Keratinocyte (primary cell): Measurements from ENCODE around the gene KCNK16. TPM values are rescaled to one million over a fixed set of nuclear protein-coding genes. Genes with fewer than 3 reads are reported as not detected.

Source experiments
- DNase-seq: peaks from one replicate; pipeline ENCODE4 v3.0.0-alpha.2; 2011; ENCODE audit warnings: low read depth, missing footprints, low spot score
- FAIRE-seq: peaks from 2 replicates; lab custom pipeline; 2011; peaks lifted over from hg19 to GRCh38; lab: Jason Lieb, UNC
- H2AFZ ChIP-seq: 2 replicates; pipeline ENCODE4 v1.6.0; 2012; ENCODE audit warnings: low read length, control low read depth, inconsistent platforms; ENCODE audit not compliant: control insufficient read depth
- H3K27ac ChIP-seq: 2 replicates; pipeline ENCODE4 v1.5.1; 2011; ENCODE audit warnings: low read length; ENCODE audit not compliant: control insufficient read depth, insufficient read depth
- H3K27me3 ChIP-seq: 3 replicates; pipeline ENCODE4 v1.6.0; 2011; ENCODE audit warnings: low read length; ENCODE audit not compliant: control insufficient read depth, insufficient read depth; ENCODE audit errors: extremely low read depth
- H3K36me3 ChIP-seq, 2 experiments: 2 replicates in 1 of 2; 3 replicates in 1 of 2; pipeline ENCODE4 v1.5.1; 2011; ENCODE audit warnings: low read length in 2 of 2, mild to moderate bottlenecking in 1 of 2; ENCODE audit not compliant: control insufficient read depth in 2 of 2, insufficient read depth in 2 of 2; ENCODE audit errors: extremely low read depth in 1 of 2
- H3K4me1 ChIP-seq: 3 replicates; pipeline ENCODE4 v1.5.1; 2011; ENCODE audit warnings: low read length; ENCODE audit not compliant: control insufficient read depth, insufficient read depth; ENCODE audit errors: extremely low read depth
- H3K4me2 ChIP-seq: 3 replicates; pipeline ENCODE4 v1.6.0; 2011; ENCODE audit warnings: low read depth, low read length; ENCODE audit not compliant: control insufficient read depth, insufficient read depth; ENCODE audit errors: extremely low read depth
- H3K4me3 ChIP-seq, 3 experiments: fragments of 200-600 bp in 1 of 3; sonication (generic) in 1 of 3; 2 replicates in 2 of 3; 3 replicates in 1 of 3; pipeline ENCODE4 v1.5.1; 2011 to 2016; ENCODE audit warnings: low read length in 3 of 3, mild to moderate bottlenecking in 3 of 3, control low read depth in 2 of 3, inconsistent platforms in 1 of 3, low read depth in 1 of 3, mixed read lengths in 1 of 3, mixed run types in 1 of 3, moderate library complexity in 1 of 3; ENCODE audit not compliant: control insufficient read depth in 2 of 3, insufficient read depth in 2 of 3; ENCODE audit errors: extremely low read depth in 1 of 3
- H3K79me2 ChIP-seq: 2 replicates; pipeline ENCODE4 v1.6.0; 2012; ENCODE audit warnings: low read length; ENCODE audit not compliant: control insufficient read depth, insufficient read depth
- H3K9ac ChIP-seq: 3 replicates; pipeline ENCODE4 v1.6.0; 2011; ENCODE audit warnings: low read length; ENCODE audit not compliant: control insufficient read depth, insufficient read depth; ENCODE audit errors: extremely low read depth
- H3K9me1 ChIP-seq: 3 replicates; pipeline ENCODE4 v1.6.0; 2011; ENCODE audit warnings: low read length; ENCODE audit not compliant: control insufficient read depth, insufficient read depth; ENCODE audit errors: extremely low read depth
- H3K9me3 ChIP-seq: 2 replicates; pipeline ENCODE4 v1.5.1; 2012; ENCODE audit warnings: low read depth, low read length; ENCODE audit not compliant: control insufficient read depth
- H4K20me1 ChIP-seq: 3 replicates; pipeline ENCODE4 v1.6.0; 2011; ENCODE audit warnings: low read length; ENCODE audit not compliant: control insufficient read depth, insufficient read depth; ENCODE audit errors: extremely low read depth
- CTCF ChIP-seq, 3 experiments: IDR thresholded peaks in 1 of 3; conservative IDR thresholded peaks in 1 of 3; optimal IDR thresholded peaks in 1 of 3; 2 replicates in 2 of 3; 3 replicates in 1 of 3; pipeline versions ENCODE3 to v1.5.1; 2011; ENCODE audit warnings: low read length in 3 of 3, mild to moderate bottlenecking in 3 of 3, moderate library complexity in 2 of 3, control low read depth in 1 of 3, inconsistent platforms in 1 of 3; ENCODE audit not compliant: insufficient read depth in 2 of 3; ENCODE audit errors: extremely low read depth in 1 of 3
- EZH2 ChIP-seq: IDR thresholded peaks from one replicate; pipeline ENCODE4 v1.6.1; 2012; ENCODE audit warnings: inconsistent platforms, mild to moderate bottlenecking, low read length, moderate library complexity
- dilution Hi-C: fragments of 300-500 bp; cut with MboI; formaldehyde crosslinking; loops from one replicate; pipeline ENCODE4 v1.7.0; 2020; ENCODE audit warnings: low sequenced_read_pairs; ENCODE audit not compliant: extremely low pct_ligation_motif_present
- polyA plus RNA-seq, 5 experiments: library from polyadenylated mRNA; depleted of rRNA in 3 of 5; stranded (reverse) in 3 of 5; stranded (forward) in 1 of 5; unstranded in 1 of 5; fragments of >200 nt; gene quantifications; 1 replicate in 1 of 5; 2 replicates in 3 of 5; 3 replicates in 1 of 5; pipeline versions ENCODE4 v1.2.1 to v1.2.3, GENCODE V29; 2011 to 2012; ENCODE audit warnings: missing spikeins in 2 of 5, low read depth in 1 of 5, low replicate concordance in 1 of 5

KCNK16 gene
- polyA plus RNA-seq, 1 donor (not counting 4 experiments of a cell fraction or from before 2014, with no cell fraction given), result not detected

DNA sequence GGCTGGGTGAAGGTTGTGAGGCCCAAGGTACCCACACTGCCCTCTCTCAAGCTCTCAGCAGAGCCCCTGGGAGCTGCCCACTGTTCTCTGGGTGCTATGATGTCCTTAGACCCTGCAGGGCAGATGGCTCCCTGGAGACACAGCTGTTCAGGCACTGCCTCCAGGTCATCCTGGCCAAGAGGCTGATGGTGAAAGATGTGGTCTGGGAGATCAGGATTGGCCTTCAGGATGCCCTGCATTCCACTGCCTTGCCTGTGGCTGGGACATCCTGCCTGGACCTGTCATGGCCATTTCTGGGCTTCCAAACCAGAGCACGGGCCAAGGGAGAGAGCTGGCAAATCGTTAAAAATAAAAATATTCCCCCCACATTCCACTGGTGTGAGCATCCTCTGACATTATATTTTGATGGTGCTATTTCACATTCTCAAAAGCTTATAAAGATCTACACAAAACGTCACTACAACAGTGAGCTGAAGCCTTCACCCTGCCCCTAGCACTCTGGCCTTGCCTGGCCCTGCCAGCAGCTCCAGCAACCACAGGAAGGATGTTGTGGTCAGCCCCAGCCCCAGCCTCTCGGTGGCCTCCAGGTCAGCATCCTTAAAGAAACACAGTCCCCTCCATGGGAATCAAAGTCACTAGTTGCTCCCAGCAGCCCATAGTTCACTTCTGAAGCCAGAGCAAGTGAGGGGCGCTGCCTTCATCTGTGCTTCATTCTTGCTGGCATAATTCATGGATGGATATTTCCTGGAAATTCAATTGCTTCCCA, 13.5 kb upstream of the KCNK16 start:
- Histone ChIP-seq H3K27ac (no peak overlapping the region), H3K4me1 (no peaks in the 10 kb centered on the region), H3K4me3 (no peak overlapping the region), H2AFZ (no peak overlapping the region), H3K9me3 (no peaks in the 10 kb centered on the region), H3K27me3 (peaks cover 5% of the 10 kb centered on the region), H3K79me2 (no peaks in the 10 kb centered on the region), H4K20me1 (no peaks in the 10 kb centered on the region), H3K9me1 (no peaks in the 10 kb centered on the region), H3K4me2 (no peak overlapping the region), H3K36me3 (no peaks in the 10 kb centered on the region), H3K9ac (no peak overlapping the region)
- FAIRE-seq (no peak), DNase-seq (no peak)
- dilution Hi-C loops, result no loop called here
- no peak for TF ChIP-seq EZH2
- no peak for TF ChIP-seq CTCF (optimal IDR thresholded peaks at IDR 0.05 in 1 of 3, IDR thresholded peaks at IDR 0.05 in 1 of 3, conservative IDR thresholded peaks at IDR 0.05 in 1 of 3; ENCODE audit: extremely low read depth in 1 of 3, insufficient read depth in 2 of 3, low read length in 3 of 3)

DNA sequence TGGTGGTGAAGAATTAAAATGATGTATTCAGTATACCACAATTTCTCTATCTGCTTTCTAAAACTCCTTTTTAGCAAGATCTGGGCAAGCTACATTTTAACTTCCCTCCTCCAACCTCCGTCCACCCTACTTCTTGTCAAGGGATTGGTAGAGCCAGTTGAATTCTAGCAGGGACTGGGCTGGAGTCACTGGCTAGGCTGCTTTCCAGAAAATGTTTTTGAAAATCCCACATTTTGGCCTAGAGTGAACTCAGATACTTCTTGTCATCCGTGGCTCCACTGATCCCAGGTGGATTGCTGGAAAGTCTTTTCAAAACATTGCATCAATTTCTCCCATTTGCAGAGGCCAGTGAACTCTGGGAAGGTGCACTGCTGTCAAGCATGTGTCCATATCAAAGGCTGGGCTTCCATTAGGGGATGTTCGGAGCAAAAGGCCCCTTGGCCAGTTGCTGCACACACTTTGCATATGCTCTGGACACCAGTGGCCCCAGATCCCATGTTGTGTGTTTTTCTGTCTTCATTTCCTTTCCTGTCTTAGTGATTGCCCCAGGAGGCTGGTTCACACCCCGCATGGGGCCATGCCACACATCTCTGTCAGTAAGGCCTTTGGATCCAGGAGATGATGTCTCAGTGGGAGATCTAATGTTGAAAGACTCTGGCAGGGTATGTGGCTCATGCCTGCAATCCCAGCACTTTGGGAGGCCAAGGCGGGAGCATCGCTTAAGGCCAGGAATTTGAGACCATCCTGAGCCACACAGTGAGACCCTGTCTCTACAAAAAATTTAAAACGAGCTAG, 11.3 kb upstream of the KCNK16 start:
- Histone ChIP-seq H3K36me3 (no peaks in the 10 kb centered on the region), H4K20me1 (no peaks in the 10 kb centered on the region), H3K9ac (no peak overlapping the region), H3K4me3 (no peak overlapping the region), H3K9me1 (no peaks in the 10 kb centered on the region), H3K9me3 (no peaks in the 10 kb centered on the region), H3K79me2 (no peaks in the 10 kb centered on the region), H3K4me1 (no peaks in the 10 kb centered on the region), H3K4me2 (no peak overlapping the region), H3K27me3 (peaks cover 5% of the 10 kb centered on the region), H2AFZ (no peak overlapping the region), H3K27ac (no peak overlapping the region)
- FAIRE-seq (no peak), DNase-seq (no peak)
- dilution Hi-C loops, result no loop called here
- no peak for TF ChIP-seq CTCF (optimal IDR thresholded peaks at IDR 0.05 in 1 of 3, IDR thresholded peaks at IDR 0.05 in 1 of 3, conservative IDR thresholded peaks at IDR 0.05 in 1 of 3; ENCODE audit: extremely low read depth in 1 of 3, insufficient read depth in 2 of 3, low read length in 3 of 3)
- no peak for TF ChIP-seq EZH2
